ENCODE data around the gene TEX47. TPM values are rescaled to one million over a fixed set of nuclear protein-coding genes. Genes with fewer than 3 reads are reported as not detected.

The TEX47 gene
- total RNA-seq, 1 experiment from 2014 or later: not detected

GRCh38 chr7:88791891-88792290, 3.6 kb downstream of the TEX47 start:
- no peak overlapping the region for H3K4me3 Mint-ChIP-seq
- ATAC-seq (no peak), DNase-seq (ENCODE audit: low spot score) (no peak)
- no peaks in the 10 kb centered on the region for H3K27me3 Mint-ChIP-seq (ENCODE audit: low read depth)
- H3K36me3 Mint-ChIP-seq: no peaks in the 10 kb centered on the region
- TF ChIP-seq SOX15 (CRISPR knock-in tag; IDR thresholded peaks at IDR 0.05) (no peak), ARID4B (CRISPR knock-in tag; IDR thresholded peaks at IDR 0.05; ENCODE audit: borderline replicate concordance) (no peak), NFE2L1 (CRISPR knock-in tag; IDR thresholded peaks at IDR 0.05) (no peak), JUN (CRISPR knock-in tag; IDR thresholded peaks at IDR 0.05) (no peak), NFATC4 (CRISPR knock-in tag; IDR thresholded peaks at IDR 0.05) (no peak), GTF2I (CRISPR knock-in tag; conservative IDR thresholded peaks at IDR 0.05) (no peak), AR (CRISPR knock-in tag; IDR thresholded peaks at IDR 0.05) (no peak), ETV6 (CRISPR knock-in tag; IDR thresholded peaks at IDR 0.05) (no peak), RORB (CRISPR knock-in tag; IDR thresholded peaks at IDR 0.05) (no peak), STAT6 (CRISPR knock-in tag; conservative IDR thresholded peaks at IDR 0.05; ENCODE audit: low read depth) (no peak), ZNF671 (CRISPR knock-in tag; IDR thresholded peaks at IDR 0.05) (no peak), USF1 (CRISPR knock-in tag; IDR thresholded peaks at IDR 0.05) (no peak), ATF2 (CRISPR knock-in tag; IDR thresholded peaks at IDR 0.05; ENCODE audit: borderline replicate concordance, low read depth) (no peak), FOXJ3 (CRISPR knock-in tag; IDR thresholded peaks at IDR 0.05; ENCODE audit: borderline replicate concordance) (no peak), JAZF1 (CRISPR knock-in tag; IDR thresholded peaks at IDR 0.05) (no peak), ATF6 (CRISPR knock-in tag; IDR thresholded peaks at IDR 0.05) (no peak)
- TF ChIP-seq, protein P1, sequence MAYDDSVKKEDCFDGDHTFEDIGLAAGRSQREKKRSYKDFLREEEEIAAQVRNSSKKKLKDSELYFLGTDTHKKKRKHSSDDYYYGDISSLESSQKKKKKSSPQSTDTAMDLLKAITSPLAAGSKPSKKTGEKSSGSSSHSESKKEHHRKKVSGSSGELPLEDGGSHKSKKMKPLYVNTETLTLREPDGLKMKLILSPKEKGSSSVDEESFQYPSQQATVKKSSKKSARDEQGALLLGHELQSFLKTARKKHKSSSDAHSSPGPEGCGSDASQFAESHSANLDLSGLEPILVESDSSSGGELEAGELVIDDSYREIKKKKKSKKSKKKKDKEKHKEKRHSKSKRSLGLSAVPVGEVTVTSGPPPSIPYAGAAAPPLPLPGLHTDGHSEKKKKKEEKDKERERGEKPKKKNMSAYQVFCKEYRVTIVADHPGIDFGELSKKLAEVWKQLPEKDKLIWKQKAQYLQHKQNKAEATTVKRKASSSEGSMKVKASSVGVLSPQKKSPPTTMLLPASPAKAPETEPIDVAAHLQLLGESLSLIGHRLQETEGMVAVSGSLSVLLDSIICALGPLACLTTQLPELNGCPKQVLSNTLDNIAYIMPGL (CRISPR knock-in tag; IDR thresholded peaks at IDR 0.05): no peak
- TF ChIP-seq, protein P2, sequence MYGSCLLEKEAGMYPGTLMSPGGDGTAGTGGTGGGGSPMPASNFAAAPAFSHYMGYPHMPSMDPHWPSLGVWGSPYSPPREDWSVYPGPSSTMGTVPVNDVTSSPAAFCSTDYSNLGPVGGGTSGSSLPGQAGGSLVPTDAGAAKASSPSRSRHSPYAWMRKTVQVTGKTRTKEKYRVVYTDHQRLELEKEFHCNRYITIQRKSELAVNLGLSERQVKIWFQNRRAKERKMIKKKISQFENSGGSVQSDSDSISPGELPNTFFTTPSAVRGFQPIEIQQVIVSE (CRISPR knock-in tag; IDR thresholded peaks at IDR 0.05; ENCODE audit: borderline replicate concordance): no peak
- no peaks in the 10 kb centered on the region for H3K4me1 Mint-ChIP-seq
- H3K9me3 Mint-ChIP-seq: no peaks in the 10 kb centered on the region
- POLR2A ChIA-PET: no interaction called here
- CTCF ChIA-PET: interaction anchor here (1.1 kb wide), 1 partner anchor 43 kb away, joined by 5 read pairs; no protein-coding TSS in a partner anchor
- no peak overlapping the region for H3K27ac Mint-ChIP-seq

All from WTC11 (cell line).